Stimulated activated naive B cell treated with anti-CD40 and anti-IgM and Interleukin-4, amounts not matched to agents 10 μg/mL and 1 μg/mL and 100 μg/mL, for 72 hours (primary cell): ENCODE data around the gene REG3G.

ENCODE experiments used
- ATAC-seq, 2 donors: fragments of 150-1000 bp; cut with Tn5 transposase; replicated peaks; 2 replicates each; pipeline ENCODE4 v1.10.0; 2021; ENCODE audit warnings: moderate library complexity in 1 of 2
- DNase-seq: peaks from one replicate; pipeline ENCODE4 v3.0.0; 2021
- H3K27ac Mint-ChIP-seq: one replicate; pipeline ENCODE4 v1.8.0; 2022; ENCODE audit warnings: mild to moderate bottlenecking, mixed read lengths
- H3K27me3 Mint-ChIP-seq, 2 donors: one replicate each; pipeline ENCODE4 v1.8.0; 2022; ENCODE audit warnings: mixed read lengths in 2 of 2
- H3K36me3 Mint-ChIP-seq, 2 donors: one replicate each; pipeline ENCODE4 v1.8.0; 2022; ENCODE audit warnings: mixed read lengths in 2 of 2, mild to moderate bottlenecking in 1 of 2
- H3K4me1 Mint-ChIP-seq, 2 donors: one replicate each; pipeline ENCODE4 v1.8.0; 2022; ENCODE audit warnings: mixed read lengths in 2 of 2, mild to moderate bottlenecking in 1 of 2
- H3K4me3 Mint-ChIP-seq, 2 donors: one replicate each; pipeline ENCODE4 v1.8.0; 2022; ENCODE audit warnings: mild to moderate bottlenecking in 2 of 2, mixed read lengths in 2 of 2, moderate library complexity in 1 of 2
- H3K9me3 Mint-ChIP-seq, 2 donors: one replicate each; pipeline ENCODE4 v1.8.0; 2022; ENCODE audit warnings: mixed read lengths in 2 of 2, mild to moderate bottlenecking in 1 of 2

The REG3G gene

DNA sequence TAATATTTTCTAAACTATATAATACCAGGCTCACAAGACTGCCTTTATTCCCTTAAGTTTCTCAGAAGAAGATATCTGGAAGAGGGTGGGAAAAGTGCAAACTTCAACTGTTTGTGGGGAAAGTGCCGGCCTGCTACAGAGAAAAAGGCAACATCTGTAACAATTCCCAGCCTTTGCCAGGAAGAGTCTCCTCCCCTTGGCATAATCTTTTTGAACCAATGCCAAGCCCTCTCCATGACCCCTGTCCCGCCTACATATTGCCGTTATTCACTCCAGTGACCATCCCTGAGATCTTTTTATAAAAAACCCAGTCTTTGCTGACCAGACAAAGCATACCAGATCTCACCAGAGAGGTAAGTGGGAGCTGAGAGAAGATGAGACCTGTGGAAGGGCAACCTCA, at the start of gene REG3G:
Gene REG3G, plus strand, starts transcription at position 282 of the 400 bp plus-strand sequence. CDS start 392 bp downstream, outside the sequence.
- no peaks in the 10 kb centered on the region for H3K4me1 Mint-ChIP-seq
- no peaks in the 10 kb centered on the region for H3K36me3 Mint-ChIP-seq
- H3K27ac Mint-ChIP-seq: no peak within 1 kb of the TSS
- ATAC-seq (no peak), DNase-seq (no peak)
- H3K4me3 Mint-ChIP-seq: no peak within 1 kb of the TSS
- H3K9me3 Mint-ChIP-seq: no peaks in the 10 kb centered on the region
- peaks cover 8 to 25% of the 10 kb centered on the region in 2 donors for H3K27me3 Mint-ChIP-seq

DNA sequence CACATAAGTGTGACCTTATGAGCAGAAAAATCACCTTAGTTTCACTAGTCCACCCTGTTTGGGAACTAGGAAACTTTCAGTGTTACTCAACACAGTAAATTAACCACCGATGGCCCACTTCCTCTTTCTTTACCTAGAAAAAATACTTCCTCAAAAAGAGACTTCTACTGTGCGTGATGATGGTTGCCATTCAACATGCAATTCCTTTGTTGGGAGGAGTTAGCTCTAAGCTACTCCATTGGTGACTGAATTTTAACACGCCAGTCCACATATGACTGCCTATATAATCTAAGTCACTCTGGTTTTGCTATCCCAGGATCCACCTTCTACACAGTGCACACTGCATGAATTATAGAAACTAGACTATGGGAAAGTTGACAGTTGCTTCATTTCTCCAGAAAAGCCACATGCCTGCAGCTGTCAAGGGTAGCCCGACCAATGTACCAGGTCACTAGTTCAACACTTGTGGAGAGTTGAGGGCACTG, 47.8 kb upstream of the REG3G start:
- Mint-ChIP-seq H3K4me3 (peak overlapping the region; percentile 33 to 44), H3K4me1 (peaks cover 19 to 39% of the 10 kb centered on the region in 2 donors), H3K27ac (peak overlapping the region; percentile 75), H3K36me3 (peaks cover 0 to 2% of the 10 kb centered on the region in 2 donors), H3K9me3 (peaks cover 3 to 4% of the 10 kb centered on the region in 2 donors), H3K27me3 (peaks cover 4 to 20% of the 10 kb centered on the region in 2 donors)
- peak; percentile 44 for DNase-seq
- ATAC-seq: peak; percentile 92 to 94

DNA sequence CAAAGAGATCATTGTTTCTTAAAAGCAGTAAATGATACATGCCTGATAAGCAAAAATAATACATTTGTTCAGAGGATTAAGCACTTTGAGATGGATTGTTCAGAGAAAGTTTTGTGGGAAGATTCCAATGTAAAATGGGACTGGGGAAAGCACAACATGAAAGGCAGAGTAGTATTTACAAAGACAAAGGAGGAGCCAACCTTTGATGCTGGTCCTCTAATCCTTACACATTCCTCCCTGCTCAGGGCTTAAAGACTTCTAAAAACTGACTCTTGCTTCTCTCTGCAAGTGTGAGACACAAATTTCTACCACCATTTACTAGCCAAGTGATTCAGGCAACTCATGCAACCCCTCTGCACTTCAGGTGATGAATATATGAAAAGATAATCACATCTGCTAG, 47.2 kb upstream of the REG3G start:
- peaks cover 19 to 39% of the 10 kb centered on the region in 2 donors for H3K4me1 Mint-ChIP-seq
- peaks cover 4 to 21% of the 10 kb centered on the region in 2 donors for H3K27me3 Mint-ChIP-seq
- peaks cover 3 to 4% of the 10 kb centered on the region in 2 donors for H3K9me3 Mint-ChIP-seq

DNA sequence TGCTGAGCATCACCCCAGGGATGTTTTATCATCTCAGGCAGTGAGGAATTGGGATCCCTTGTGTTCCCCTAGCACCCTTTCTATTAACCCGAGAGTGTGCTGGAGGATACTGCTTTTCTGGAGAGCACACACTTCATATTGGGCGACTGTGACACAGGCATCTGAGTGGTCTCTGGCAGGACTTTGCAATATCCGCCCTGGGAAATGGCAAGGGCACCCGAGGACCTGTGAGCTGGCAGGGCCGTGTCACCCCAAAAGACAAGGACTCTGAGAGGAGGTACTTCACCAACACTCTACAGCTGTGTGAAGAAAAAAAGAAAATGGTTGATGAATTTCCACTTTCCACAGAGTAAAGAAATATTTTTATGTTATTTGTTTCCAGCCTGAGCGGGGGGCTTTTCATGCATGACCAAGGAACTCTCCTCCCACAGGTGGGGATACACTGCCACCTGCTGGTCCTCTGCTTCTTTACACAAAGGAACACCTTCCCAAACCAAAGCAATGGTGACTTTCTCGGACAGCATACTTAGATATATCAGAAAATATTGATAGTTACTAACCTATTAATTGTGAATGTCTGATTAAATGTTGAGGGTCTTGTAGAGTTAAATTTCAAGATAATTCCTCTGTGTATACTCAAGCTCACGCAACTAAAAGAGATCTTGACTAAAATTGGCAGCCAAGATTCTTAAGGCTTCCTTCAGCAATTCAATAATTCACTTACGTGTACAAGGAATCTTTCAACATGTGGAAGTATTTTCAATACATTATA, 45.9 kb upstream of the REG3G start:
- H3K4me1 Mint-ChIP-seq: peaks cover 19 to 39% of the 10 kb centered on the region in 2 donors
- H3K9me3 Mint-ChIP-seq: peaks cover 3 to 4% of the 10 kb centered on the region in 2 donors
- no peak overlapping the region for H3K4me3 Mint-ChIP-seq
- H3K36me3 Mint-ChIP-seq: no peaks in the 10 kb centered on the region
- DNase-seq (peak; percentile 39), ATAC-seq (peak in 1 of 2 donors; percentile 16)
- peaks cover 6 to 22% of the 10 kb centered on the region in 2 donors for H3K27me3 Mint-ChIP-seq
- H3K27ac Mint-ChIP-seq: no peak overlapping the region

More for the DNA sequence above, 47.2 kb upstream of the REG3G start:
- DNase-seq (no peak), ATAC-seq (no peak)
- Mint-ChIP-seq H3K27ac (peak overlapping the region; percentile 75), H3K4me3 (peak overlapping the region in 1 of 2 donors; percentile 44), H3K36me3 (peaks cover 0 to 2% of the 10 kb centered on the region in 2 donors)

DNA sequence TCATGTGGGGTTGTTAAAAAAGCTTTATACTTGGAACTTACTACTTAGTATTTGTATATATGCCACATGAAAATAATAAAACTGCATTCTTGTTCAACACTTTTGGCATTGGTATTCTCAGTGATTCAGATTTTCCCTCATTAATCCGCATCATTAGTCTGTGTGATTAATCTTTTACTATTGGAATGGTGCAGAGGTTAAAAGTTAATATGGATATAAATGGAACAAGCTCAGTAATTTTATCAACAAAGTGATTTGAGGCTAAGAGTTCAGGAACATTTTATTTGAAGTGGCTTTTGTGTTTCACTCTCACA, 45.4 kb upstream of the REG3G start:
- Mint-ChIP-seq H3K4me3 (no peak overlapping the region), H3K9me3 (peaks cover 3 to 4% of the 10 kb centered on the region in 2 donors), H3K4me1 (peaks cover 19 to 39% of the 10 kb centered on the region in 2 donors), H3K36me3 (no peaks in the 10 kb centered on the region), H3K27ac (no peak overlapping the region), H3K27me3 (peaks cover 9 to 22% of the 10 kb centered on the region in 2 donors)
- ATAC-seq: no peak
- DNase-seq: no peak

DNA sequence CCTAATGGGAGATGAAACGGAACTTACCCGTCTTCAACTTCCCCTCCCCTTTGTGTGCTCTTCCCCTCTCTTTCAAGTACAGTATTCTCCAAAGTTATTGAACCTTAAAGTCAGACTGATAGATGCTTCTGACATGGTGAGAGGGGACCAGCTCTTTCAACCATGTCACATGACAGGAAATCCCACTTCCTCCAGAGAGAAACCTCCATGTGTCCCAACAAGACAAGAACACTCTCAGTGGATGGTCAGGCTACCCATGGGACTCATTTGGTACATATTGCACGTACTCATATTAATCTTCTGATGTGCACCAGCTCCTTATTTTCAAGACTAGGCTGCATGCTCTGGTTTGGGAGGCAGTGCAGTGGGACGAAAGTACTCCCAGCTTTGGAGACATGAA, 44.6 kb upstream of the REG3G start:
- H3K27ac Mint-ChIP-seq: peak overlapping the region; percentile 4
- H3K27me3 Mint-ChIP-seq: peaks cover 9 to 22% of the 10 kb centered on the region in 2 donors
- peaks cover 19 to 39% of the 10 kb centered on the region in 2 donors for H3K4me1 Mint-ChIP-seq
- DNase-seq (no peak), ATAC-seq (peak in 1 of 2 donors; percentile 2)
- peaks cover 3 to 4% of the 10 kb centered on the region in 2 donors for H3K9me3 Mint-ChIP-seq
- H3K36me3 Mint-ChIP-seq: no peaks in the 10 kb centered on the region
- no peak overlapping the region for H3K4me3 Mint-ChIP-seq

DNA sequence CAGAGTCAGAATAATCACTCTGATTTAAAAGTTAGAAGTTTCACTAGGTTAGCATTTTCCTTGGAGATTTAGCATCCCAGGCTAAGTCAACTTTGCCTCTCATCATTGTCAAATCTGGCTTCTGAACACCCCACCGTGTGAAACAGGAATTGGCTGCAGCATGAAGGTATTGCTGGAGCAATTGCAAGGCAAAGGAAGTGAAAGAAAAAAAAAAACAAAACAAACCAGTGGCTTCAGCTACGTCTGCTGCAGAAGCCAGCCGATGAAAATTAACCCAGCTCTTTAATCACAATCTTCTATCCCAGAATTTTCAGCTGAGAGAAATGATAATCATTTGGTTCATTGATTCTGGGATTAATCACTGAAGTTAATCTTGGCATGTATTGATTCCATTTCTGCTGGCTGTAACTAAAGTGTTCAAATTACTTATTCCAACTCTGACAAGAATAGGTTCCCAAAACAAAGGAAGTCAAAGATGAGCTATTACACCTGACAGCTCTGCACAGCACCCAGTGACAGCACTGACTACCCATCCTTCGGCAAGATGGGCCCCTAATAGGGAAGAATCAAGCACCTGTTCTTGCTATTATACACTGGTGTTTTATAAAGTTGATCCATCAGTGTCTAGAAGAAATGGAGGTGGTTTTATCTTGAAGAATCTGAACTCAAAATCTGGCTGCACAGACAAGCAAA, 42.7 kb upstream of the REG3G start:
- DNase-seq (no peak), ATAC-seq (no peak)
- Mint-ChIP-seq H3K9me3 (peaks cover 0 to 3% of the 10 kb centered on the region in 2 donors), H3K4me3 (no peak overlapping the region), H3K27ac (no peak overlapping the region), H3K27me3 (peaks cover 9 to 22% of the 10 kb centered on the region in 2 donors), H3K4me1 (peaks cover 16 to 30% of the 10 kb centered on the region in 2 donors), H3K36me3 (no peaks in the 10 kb centered on the region)

DNA sequence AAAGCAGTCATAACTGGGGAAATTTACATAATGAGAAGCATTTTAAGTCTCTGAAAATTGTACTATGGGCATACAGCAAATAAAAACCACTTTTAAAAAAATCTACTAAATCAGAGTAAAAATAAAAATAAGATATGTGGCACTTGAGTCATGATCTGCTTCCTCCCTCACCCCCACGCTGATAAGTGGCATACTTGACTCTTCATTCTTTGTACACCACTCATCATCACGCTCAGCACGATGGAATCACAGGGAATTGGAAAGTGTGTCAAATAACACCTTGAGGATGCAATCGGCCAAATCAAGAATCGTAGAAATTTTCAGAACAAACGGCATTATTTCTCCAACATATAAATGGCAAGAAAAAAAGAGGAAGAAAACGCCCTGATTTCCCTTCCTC, 41.1 kb upstream of the REG3G start:
- Mint-ChIP-seq H3K4me1 (peaks cover 9 to 14% of the 10 kb centered on the region in 2 donors), H3K4me3 (no peak overlapping the region), H3K9me3 (peaks cover 0 to 3% of the 10 kb centered on the region in 2 donors), H3K27me3 (peaks cover 9 to 22% of the 10 kb centered on the region in 2 donors), H3K27ac (no peak overlapping the region), H3K36me3 (no peaks in the 10 kb centered on the region)
- ATAC-seq (no peak), DNase-seq (no peak)

DNA sequence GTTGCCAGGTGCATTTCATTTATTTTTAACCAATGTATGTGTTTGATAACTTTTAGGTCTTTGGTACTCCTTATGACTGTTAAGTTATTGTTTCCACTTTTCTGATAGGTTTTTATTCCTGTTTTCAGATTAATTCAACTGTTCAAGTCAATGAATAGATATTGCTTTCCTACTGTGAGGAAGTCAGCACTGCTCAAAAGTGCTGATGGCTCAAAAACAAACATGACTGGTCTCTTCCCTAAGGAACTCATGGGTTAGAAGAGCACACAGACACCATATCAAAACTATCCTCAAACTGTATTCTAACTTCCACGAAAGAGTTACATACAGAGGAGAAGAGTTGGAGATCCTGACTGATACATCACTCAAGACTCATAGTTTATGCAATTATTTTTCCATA, 39.9 kb upstream of the REG3G start:
- no peak overlapping the region for H3K4me3 Mint-ChIP-seq
- no peaks in the 10 kb centered on the region for H3K36me3 Mint-ChIP-seq
- ATAC-seq (no peak), DNase-seq (no peak)
- peaks cover 8 to 20% of the 10 kb centered on the region in 2 donors for H3K27me3 Mint-ChIP-seq
- peaks cover 0 to 3% of the 10 kb centered on the region in 2 donors for H3K9me3 Mint-ChIP-seq
- H3K27ac Mint-ChIP-seq: no peak overlapping the region
- peaks cover 8 to 10% of the 10 kb centered on the region in 2 donors for H3K4me1 Mint-ChIP-seq

DNA sequence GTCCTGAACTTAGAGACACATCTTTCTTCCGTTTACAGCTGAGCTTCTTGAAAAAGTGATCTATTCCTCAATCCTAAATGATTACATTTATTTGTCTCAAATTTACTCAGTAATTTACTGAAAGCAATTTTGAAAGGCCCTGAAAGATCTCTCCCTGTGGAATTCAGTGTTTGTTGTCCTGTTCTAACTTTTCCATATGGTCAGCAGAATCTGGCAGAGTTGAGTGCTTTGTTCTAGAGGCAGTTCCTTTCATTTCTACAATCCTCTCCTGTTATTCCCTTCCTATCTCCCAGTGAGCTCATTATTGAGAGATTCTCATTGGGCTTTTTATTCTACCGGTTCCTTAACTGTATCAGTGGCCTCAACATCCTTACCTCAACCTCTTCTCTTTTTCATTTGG, 36.5 kb upstream of the REG3G start:
- DNase-seq (no peak), ATAC-seq (no peak)
- peaks cover 21 to 24% of the 10 kb centered on the region in 2 donors for H3K27me3 Mint-ChIP-seq
- H3K9me3 Mint-ChIP-seq: peaks cover 0 to 1% of the 10 kb centered on the region in 2 donors
- H3K27ac Mint-ChIP-seq: no peak overlapping the region
- H3K36me3 Mint-ChIP-seq: no peaks in the 10 kb centered on the region
- peaks cover 16 to 19% of the 10 kb centered on the region in 2 donors for H3K4me1 Mint-ChIP-seq
- H3K4me3 Mint-ChIP-seq: no peak overlapping the region

DNA sequence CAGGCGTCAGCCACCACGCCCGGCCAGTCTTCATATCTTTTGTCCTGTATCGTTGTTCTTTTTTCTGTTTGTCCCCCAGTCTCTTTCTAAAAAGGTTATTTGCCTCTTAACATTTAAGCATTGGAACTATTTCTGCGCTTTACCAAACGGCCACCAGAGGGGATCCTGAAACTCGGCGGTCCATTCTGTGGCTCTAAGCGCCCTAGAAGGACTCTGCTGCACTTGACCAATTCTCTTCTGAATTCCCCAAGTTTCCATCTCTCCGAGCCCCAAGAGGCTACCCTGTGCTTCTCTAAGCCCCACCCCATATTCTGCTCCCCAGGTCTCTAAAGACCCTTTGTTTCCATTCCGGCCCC, 33.1 kb upstream of the REG3G start:
- Mint-ChIP-seq H3K4me1 (peaks cover 18 to 24% of the 10 kb centered on the region in 2 donors), H3K4me3 (peak overlapping the region; percentile 72 to 74), H3K27me3 (peaks cover 29 to 33% of the 10 kb centered on the region in 2 donors), H3K9me3 (peaks cover 0 to 1% of the 10 kb centered on the region in 2 donors), H3K36me3 (no peaks in the 10 kb centered on the region), H3K27ac (no peak overlapping the region)
- ATAC-seq (peak; percentile 47 to 70), DNase-seq (no peak)

DNA sequence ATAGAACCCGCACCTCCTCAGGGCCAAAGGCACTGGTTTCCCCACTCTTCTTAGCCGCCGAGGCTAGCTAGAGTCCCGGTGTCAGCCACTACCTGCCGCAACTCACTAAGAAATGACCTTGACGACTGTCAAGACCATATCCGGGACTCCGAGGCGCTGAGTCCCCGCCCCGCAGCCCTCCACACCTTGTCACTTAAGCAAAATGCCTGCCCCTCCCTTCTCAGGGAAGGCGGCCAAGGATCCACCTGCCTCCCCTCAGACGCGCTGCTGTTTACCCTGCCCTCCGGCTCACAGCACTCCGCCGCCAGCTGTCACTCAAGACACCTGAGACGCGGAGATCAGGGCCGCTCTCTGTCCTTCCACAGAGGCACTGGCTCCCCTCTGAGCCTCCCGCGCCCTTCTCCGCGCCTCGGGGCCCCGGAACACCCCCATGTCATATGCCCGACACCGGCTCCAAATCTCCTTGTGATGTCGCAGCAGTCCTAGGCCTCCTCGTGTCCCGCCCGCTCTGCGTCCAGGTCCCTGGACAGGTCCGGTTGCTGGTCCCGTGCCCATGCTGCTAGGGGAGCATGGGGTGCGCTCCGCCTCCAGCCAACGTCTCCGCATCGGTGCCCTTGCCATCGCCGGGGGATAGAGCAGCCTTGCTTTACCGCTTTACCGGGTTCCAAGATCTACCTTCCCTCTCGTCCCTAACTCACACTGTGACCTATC, 32.5 kb upstream of the REG3G start:
- H3K36me3 Mint-ChIP-seq: no peaks in the 10 kb centered on the region
- peaks cover 18 to 24% of the 10 kb centered on the region in 2 donors for H3K4me1 Mint-ChIP-seq
- peak overlapping the region; percentile 72 to 74 for H3K4me3 Mint-ChIP-seq
- peaks cover 29 to 33% of the 10 kb centered on the region in 2 donors for H3K27me3 Mint-ChIP-seq
- peaks cover 0 to 1% of the 10 kb centered on the region in 2 donors for H3K9me3 Mint-ChIP-seq
- DNase-seq (no peak), ATAC-seq (peak; percentile 60 to 64)
- no peak overlapping the region for H3K27ac Mint-ChIP-seq

DNA sequence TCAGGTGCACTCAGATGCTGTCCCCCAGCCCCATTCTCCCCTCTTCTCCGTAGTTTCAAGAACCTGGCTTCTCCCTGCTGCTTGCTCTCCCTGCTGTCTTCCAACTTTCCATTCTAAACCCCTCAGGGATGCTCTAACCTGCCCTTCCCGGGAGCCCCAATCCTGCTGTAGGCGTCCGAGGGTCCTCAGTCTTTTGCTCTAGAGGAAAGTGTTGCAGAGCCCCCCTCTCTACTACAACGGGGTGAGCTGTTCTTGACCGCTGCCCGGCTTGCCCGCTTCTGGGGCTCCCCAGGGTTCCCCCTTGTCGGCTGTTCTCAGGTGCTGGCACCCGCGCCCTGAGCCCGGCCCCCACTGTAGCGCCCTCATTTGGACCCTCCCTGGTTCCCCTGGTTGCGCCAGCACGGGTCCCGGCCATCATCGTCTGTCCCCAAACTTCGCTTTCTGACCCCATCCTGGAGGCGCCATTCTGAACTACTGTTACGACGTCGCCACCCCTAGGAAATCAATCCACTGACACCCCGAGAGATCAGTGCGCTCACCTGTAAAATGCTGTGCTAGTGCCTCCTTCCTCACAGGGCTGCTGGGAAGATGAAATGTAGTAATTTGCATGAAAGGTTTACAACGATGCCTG, 31.9 kb upstream of the REG3G start:
- H3K27me3 Mint-ChIP-seq: peaks cover 29 to 33% of the 10 kb centered on the region in 2 donors
- ATAC-seq: no peak
- peaks cover 18 to 24% of the 10 kb centered on the region in 2 donors for H3K4me1 Mint-ChIP-seq
- H3K4me3 Mint-ChIP-seq: peak overlapping the region; percentile 72 to 74
- no peak overlapping the region for H3K27ac Mint-ChIP-seq
- peaks cover 0 to 1% of the 10 kb centered on the region in 2 donors for H3K9me3 Mint-ChIP-seq
- no peak for DNase-seq
- no peaks in the 10 kb centered on the region for H3K36me3 Mint-ChIP-seq

DNA sequence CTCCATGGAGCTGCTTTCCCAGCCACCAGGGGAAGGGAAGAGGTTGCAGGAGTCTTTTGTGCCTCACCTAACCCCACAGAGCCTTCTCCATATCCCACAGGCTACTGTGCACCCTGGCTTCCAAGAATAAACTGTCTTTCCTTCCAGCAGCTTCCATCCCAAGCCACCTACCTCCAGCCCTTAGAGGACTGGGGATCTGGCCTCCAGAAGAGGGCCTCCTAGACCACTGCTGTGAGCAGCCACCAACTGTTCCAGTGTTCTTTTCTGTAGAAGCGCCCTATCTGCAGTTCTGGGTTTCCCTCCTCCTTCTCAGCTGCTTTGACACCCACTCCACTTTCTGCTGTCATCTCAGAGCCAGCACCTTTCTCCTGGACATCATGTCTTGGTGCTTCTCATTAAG, 30.7 kb upstream of the REG3G start:
- Mint-ChIP-seq H3K27me3 (peaks cover 29 to 33% of the 10 kb centered on the region in 2 donors), H3K4me1 (peaks cover 18 to 24% of the 10 kb centered on the region in 2 donors), H3K27ac (no peak overlapping the region), H3K9me3 (peaks cover 0 to 1% of the 10 kb centered on the region in 2 donors), H3K4me3 (no peak overlapping the region), H3K36me3 (no peaks in the 10 kb centered on the region)
- ATAC-seq: no peak
- no peak for DNase-seq
